ENCODE measurements around the gene EIF2AK2.
A peak's percentile ranks its signal among the peaks of the same experiment; 100 is the strongest.

Gene EIF2AK2

DNA sequence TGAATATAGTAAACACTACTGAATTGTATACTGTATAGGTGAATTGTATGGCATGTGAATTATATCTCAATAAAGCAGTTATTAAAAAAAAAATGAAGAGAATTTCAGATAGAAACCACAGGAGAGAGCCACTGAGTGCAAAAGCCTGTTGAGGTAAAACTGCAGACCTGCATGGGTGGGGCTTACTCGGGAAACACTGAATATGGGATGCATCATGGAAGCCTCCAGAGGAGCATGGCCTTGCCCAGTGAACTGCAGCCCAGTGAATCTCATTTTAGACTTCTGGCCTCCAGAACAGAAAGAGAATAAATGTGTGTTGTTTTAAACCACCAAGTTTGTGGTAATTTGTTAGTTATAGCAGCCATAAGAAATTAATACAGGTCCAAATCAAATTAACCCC lies 56.7 kb downstream of the EIF2AK2 start:
- no peak for DNase-seq (ENCODE audit: low read depth)

DNA sequence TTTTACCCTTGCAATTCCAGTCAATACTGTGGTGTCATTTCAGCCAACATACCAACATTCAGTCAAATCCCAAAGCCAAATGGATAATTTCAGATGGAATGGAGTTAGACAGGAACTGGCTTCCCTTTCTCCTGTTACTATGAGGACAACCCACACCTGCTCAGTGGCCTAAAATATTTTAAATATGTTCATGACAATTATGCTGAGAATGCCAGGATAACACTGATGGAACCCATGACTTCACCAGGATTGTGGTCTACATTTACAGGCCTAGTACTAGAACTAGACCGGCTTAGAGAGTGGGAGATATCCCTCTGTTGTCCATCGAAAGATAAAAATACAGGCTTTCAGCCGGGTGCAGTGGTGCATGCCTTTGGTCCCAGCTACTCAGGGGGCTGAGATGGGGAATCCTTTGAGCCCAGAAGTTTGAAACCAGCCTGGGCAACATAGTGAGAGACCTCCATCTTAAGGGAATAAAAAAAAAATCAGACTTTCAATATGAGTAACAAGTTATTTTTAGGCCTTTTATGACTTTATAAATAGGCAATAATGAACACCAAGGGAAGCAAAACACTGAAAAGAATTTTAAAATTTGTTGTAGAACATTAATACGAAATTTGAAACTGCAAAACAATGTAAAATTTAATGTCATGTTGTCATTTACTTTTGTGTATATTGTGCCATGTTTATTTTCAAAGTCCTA lies 58.2 kb downstream of the EIF2AK2 start:
- no peak for DNase-seq (ENCODE audit: low read depth)

DNA sequence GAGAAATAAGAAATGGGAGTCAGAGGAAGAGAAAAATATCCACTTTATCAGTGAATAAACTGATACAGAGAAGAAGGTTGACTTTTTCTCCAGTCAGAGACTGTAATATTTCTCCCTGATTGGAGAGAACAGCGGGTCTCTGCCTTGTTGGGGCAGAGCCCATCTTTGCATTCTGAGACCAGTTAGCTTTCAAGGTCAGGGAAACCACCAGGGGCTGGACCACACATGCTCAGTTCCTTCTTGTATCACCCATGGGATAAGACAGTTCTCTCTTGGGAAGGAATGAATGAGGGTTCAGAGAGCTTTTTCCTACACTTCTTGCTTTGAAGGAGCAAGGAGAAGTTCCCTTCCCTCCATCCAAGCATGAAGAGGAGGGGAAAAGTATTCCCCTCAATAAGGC lies 60.2 kb downstream of the EIF2AK2 start:
- DNase-seq (ENCODE audit: low read depth): no peak

DNA sequence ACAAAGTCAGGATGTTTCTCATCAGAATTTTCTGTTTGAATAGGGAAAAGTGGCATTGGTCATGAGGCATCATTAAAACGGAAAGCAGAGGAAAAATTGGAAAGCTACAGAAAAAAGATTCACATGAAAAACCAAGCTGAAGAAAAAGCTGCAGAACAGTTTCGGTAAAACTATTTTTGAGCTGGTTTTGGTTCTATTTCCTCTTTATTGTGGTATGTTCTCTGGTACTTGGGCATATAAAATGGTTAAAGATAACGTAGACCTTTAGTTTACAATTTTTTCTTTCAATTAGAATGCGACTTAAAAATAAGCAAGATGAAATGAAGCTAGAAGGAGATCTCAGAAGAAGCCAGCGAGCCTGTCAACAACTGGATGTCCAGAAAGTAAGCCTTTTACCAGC lies 64.9 kb downstream of the EIF2AK2 start:
- no peak for DNase-seq (ENCODE audit: low read depth)

DNA sequence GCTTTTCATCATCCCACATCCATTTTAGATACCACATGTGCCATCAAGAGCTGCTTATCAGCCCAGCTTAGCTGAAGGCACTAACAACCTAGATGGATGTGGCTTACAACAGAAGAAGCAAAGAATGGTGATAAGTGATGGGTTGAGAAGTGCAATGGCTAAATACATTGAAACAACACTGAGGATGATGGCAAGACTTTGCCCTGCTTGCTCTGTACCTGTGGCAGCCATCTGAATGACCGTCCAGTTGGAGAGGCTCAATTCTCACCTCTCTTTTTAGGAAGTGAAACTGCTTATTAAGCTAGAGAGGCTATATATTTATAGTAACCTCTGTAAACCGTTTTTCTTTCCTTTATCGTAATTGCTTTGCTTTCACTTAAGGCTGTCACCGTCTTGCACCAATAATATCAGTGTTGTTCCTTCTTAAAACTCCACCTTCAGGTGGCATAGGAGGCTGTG lies 66.7 kb downstream of the EIF2AK2 start:
- no peak for DNase-seq (ENCODE audit: low read depth)

DNA sequence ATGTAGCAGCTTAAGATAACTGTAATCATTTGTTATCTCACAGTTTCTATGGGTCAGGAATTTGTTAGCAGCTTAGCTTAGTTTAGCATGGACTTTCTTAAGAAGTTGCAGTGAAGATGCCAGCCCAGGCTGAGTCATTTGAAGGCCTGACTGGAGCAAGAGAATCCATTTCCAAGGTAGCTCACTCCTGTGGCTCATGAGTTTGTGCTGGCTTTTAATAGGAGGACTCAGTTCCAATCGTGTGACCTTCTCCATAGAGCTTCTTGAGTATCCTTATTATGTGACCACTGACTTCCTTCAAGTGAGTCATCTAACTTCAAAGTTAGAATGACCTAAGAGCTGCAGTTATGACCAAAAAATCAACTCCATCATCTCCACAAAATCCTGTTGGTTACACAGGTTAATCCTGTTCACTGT lies 71.0 kb downstream of the EIF2AK2 start:
- no peak for DNase-seq (ENCODE audit: low read depth)

DNA sequence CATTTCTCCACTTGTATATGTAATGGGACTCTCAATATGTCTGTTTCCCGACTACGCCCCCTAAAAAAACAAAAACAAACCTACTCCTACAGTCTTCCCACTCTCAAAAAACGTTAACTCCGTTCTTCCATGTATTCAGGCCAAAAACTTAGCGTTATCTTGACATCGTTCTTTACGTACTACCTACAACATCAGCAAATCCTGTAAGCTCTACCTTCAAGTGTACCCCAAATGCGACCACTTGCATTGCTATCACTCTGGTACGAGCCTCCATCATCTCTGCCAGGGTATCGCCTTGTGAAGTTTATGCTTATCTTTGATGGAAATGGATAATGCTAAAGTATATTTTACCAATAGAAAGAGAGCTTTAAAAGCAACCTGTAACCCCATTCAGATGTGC lies 72.0 kb downstream of the EIF2AK2 start:
- DNase-seq (ENCODE audit: low read depth): no peak

DNA sequence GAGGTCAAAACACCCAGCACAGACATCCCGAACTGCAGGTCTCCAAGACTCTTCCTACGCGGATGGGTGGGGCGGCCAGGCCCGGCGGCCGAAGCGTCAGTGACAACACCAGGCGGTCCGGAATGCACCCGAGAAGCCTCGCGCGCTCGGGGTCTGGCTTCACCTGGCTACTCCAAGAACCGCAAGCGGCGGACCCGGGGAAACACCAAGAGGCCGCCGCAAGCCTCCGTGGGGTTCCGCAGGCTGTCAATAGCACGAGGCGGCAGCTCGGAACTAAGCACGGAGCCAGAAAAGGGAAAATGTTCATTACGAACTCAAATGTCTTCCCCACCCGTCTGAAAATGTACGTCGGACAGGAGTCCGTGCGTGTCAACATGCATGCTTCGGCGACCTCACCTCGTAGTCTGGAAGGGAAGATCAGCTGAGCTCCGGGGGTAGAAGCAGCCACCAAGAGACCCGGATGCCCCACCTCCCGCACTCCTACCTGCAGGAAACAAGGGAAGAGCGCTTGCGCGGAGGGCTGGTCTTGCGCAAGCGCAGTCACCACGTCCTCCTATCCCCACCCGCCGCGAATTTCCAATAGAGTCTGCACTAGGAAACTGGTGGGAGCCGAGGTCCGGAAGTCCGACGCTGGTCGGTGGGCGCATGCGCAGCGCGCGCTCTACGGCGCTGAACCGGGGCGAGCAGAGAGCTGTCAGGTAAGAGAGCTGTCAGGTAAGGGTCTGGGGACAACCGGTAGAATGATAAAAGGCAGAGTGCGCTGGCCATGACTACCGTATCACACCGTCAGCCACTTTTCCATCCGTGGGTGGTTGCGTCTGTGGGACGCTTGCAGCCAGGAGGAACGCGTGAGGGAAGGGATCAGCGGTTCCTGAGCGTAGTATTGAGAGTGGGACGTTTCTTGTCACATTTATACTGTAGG lies 72.6 kb downstream of the EIF2AK2 start, which contains the start of the genes GPATCH11 and HEATR5B:
Gene GPATCH11 (plus strand): TSS at position 646 of the 922 bp plus-strand sequence. CDS start 3,864 bp downstream, outside the sequence.
Gene HEATR5B (minus strand): TSS at position 500 of the 922 bp plus-strand sequence. CDS start 958 bp downstream, outside the sequence.
- peak; percentile 92 for DNase-seq (ENCODE audit: low read depth)

DNA sequence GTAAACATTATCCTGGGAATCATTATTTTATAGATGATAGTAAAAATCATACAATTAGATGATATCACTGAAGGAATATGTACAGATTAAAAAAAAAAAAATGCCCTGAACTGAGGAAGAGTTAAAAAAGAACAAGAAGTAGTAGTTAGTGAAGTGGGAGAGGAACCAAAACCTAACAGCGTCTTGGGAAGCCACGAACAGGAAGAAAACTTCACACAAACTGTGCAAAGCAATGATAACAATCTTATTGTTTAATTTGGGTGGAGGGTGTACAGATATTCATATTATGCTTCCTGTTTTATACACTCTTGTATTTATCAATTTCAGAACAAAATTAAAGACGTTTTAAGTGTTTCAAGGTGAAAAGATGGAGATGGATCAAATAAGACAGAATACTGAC lies 76.1 kb downstream of the EIF2AK2 start:
- no peak for DNase-seq (ENCODE audit: low read depth)

DNA sequence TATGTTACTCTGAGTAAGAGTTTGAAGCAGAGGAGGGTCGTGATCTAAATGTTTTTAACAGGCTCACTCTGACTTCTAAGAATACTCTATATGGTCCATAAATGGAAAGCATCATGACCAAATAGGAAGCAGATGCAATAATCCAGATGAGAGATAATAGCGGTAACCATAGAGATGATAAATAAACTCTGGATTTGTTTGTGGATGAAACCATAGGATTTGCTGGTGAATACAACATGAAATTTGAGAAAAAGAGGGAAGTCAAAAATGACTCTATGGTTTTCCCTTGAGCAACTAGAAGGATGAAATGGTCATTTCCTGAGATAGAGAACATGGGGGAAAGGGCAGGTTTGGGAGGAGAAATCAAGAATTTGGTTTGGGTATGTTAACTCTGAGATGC lies 76.5 kb downstream of the EIF2AK2 start:
- DNase-seq (ENCODE audit: low read depth): no peak

DNA sequence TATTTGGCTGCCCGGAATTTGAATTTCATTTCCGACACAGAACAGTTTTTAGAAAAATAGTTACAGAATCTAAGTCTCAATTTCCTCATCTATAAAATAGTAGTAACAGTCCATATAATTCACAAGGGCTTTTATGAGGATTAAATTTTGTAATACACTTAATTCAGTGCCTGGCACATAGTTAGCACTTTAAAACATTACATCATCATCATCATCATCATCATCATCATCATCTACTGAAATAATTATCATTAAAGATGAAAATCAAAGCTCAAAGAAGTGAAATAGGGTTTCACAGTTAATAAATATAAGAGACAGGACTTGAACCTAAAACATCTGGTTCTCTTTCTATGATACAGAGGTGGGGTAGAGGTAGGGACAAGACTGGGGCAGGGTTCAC lies 85.8 kb downstream of the EIF2AK2 start:
- no peak for DNase-seq (ENCODE audit: low read depth)

DNA sequence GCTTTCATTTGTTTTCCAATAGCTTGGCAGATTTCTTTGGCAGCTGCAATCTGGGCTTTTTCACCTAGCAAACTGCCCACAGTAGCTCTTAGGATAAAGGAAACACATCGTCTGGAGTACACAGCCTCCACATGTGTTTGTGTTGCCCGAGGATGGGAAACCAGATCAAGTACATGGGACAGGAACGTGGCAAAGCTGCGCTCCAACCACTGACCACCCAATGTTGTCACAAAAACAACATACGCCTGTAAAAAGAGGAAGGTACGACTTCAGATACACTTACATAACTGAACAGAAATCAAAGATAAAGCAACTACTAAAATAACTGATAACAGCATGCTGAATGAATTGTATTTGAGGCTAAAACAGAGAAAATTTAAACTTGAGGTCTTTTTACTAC lies 88.1 kb downstream of the EIF2AK2 start:
- no peak for DNase-seq (ENCODE audit: low read depth)

DNA sequence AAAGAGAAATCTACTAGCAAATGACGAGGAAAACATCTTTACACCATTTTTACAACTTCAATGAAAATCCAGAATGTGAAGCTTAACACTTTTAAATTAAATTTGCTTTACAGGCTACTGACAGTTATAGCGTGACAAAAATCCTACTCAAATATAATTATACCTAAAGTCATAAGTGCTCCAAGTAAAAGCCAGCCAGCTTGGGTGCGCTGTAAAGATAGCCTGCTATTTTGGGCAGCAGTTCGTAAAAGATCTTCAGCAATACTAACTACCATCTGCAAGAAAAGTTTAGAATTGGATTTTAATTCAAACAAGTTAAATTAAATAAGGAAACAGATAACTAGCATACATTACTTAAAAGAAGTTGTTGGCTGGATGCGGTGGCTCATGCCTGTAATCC lies 95.0 kb downstream of the EIF2AK2 start:
- no peak for DNase-seq (ENCODE audit: low read depth)

DNA sequence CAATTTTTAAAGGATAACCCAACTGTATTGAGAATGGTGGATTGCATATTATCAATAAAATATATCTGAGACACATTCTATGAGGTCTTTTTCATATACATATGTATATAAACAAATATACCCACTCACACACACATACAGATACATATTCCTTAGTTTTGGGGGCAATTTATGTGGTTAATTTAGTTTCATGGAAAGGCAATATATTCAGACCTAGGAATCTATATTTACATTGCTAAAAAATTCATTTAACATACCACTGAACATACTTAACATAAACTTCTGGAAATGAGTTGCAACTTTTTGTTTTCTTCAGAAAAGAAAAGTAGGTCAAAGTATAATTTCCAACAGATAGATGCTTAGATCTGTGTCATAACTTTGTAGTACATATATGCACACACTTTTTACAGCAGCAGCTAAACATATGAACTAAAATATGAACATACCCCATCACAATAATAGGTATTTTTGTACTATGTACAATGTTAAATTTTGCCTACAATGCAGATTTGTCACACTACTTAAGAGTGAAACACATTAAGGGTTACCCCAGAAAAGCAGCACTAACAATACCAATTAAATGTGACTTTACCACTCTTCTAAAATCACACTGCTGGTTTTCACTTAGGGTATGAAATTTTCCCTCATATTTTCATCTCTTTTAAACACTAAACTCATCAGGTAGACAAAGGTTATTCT lies 95.6 kb downstream of the EIF2AK2 start:
- no peak for DNase-seq (ENCODE audit: low read depth)

DNA sequence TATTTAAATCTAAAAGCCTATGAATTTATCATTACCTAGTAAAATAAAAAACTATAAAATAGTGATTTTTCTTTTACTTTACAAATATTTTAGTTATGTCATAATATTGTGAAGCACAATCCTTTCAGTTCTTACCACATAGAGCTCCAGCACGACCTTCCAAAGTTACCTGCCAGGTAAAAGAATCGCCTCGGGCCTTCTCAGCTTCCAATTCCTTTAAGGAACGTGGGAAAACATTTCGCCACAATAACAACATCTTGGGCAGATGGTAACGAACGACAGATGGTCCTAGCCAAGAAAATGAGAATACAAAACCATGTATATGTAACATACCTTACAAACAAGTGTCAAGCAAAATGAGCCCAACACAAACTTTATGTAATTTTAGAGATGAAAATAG lies 96.3 kb downstream of the EIF2AK2 start:
- DNase-seq (ENCODE audit: low read depth): no peak

DNA sequence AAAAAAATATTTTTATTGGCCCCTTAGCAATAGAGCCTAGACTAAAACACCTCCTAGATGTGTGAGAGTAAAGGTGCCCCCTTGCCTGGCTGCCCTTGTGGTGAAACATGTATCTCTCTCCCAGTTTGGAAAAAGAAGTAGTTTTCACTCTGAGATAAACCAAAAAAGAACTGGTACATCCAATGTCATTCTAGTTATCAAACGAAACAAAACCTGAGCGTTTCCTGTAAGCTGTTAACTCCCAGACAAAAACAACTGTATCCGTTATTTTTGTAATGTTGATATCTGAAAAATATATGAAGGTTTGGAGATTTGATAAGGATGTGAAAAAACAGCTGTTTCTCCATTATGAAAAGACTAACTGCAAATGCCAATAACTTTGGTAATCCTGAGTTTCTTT lies 96.9 kb downstream of the EIF2AK2 start:
- DNase-seq (ENCODE audit: low read depth): no peak

DNA sequence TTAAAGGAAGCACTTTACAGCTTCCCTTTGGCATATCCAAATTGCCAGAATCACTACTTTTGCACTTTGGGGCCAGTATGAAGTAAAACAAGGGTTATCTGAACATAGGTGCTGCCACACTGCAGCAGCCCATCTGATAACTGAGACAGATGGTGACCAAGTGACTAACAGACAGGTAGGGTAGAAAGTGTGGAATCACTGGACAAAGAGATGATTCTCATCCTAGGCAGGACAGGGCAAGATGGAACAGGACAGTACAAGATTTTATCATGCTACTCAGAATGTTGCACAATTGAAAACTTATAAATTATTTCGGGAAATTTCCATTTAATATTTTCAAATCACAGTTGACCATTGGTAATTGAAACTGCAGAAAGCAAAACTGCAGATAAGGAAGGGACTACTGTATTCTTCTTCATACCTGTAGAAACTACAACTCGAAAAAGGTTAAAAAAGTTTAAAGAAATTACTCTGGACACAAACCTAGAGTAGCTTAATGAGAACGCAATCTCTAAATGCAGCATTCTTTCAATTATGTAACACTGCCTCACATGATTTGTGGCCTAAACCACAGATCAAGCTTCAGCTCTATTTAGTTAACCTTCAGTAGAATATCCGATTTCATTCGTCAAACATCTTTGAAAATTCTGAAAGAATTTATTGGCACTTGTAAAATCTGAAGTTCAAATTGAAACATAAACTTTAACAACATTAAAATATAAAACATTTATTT lies 104.0 kb downstream of the EIF2AK2 start:
- no peak for DNase-seq (ENCODE audit: low read depth)
